B cell (primary cell): ENCODE data around the gene PRKCZ. TPM values are rescaled to one million over a fixed set of nuclear protein-coding genes. Genes with fewer than 3 reads are reported as not detected.

Experiments used
- ATAC-seq: fragments of 200-7000 bp; cut with Tn5 transposase; one replicate; pipeline ENCODE4 v1.10.0; 2021; ENCODE audit warnings: low read depth, mild to moderate bottlenecking, moderate number of reproducible peaks, moderate library complexity
- CTCF ChIA-PET: fragments of 350-600 bp; sonication (Branson Sonifier 250); formaldehyde crosslinking; loops from one replicate; lab custom pipeline; 2021; ENCODE audit warnings: antibody characterized with exemption, inconsistent platforms; lab: Charles Lee
- POLR2A ChIA-PET: fragments of 350-600 bp; sonication (Branson Sonifier 250); formaldehyde crosslinking; loops from one replicate; lab custom pipeline; 2021; ENCODE audit warnings: antibody characterized with exemption; lab: Charles Lee
- DNase-seq: peaks from one replicate; pipeline ENCODE4 v3.0.0; 2013
- H2AFZ ChIP-seq: 2 replicates; pipeline ENCODE4 v1.6.1; 2012; ENCODE audit warnings: mild to moderate bottlenecking, low read depth, low read length; ENCODE audit not compliant: insufficient read depth, poor library complexity, severe bottlenecking
- H3K27ac ChIP-seq, 2 donors: 1 replicate in 1 of 2; 2 replicates in 1 of 2; pipeline ENCODE4 v1.5.1; 2012 to 2013; ENCODE audit warnings: low read length in 2 of 2, mild to moderate bottlenecking in 2 of 2, moderate library complexity in 1 of 2
- H3K27me3 ChIP-seq, 4 experiments: fragments of 200-600 bp in 1 of 4; sonication (generic) in 1 of 4; replicated peaks in 1 of 4; 1 replicate in 2 of 4; 2 replicates in 2 of 4; pipeline versions ENCODE4 v1.6.1 to v1.7.0; 2013 to 2016; ENCODE audit warnings: low read length in 3 of 4, mild to moderate bottlenecking in 2 of 4, mixed read lengths in 1 of 4, moderate library complexity in 1 of 4; ENCODE audit not compliant: insufficient read depth in 4 of 4, control insufficient read depth in 3 of 4; ENCODE audit errors: control extremely low read depth in 1 of 4
- H3K36me3 ChIP-seq, 2 experiments: replicated peaks in 1 of 2; 1 replicate in 1 of 2; 2 replicates in 1 of 2; pipeline versions ENCODE4 v1.6.1 to v1.7.1; 2013; ENCODE audit warnings: low read length in 1 of 2; ENCODE audit not compliant: insufficient read depth in 2 of 2, control insufficient read depth in 1 of 2; ENCODE audit errors: control extremely low read depth in 1 of 2, extremely low read depth in 1 of 2
- H3K4me1 ChIP-seq, 2 donors: fragments of 200-600 bp in 1 of 2; sonication (generic) in 1 of 2; 1 replicate in 1 of 2; 2 replicates in 1 of 2; pipeline versions ENCODE4 v1.5.1 to v1.6.1; 2013 to 2017; ENCODE audit warnings: low read length in 2 of 2; ENCODE audit not compliant: control insufficient read depth in 2 of 2, insufficient read depth in 2 of 2
- H3K4me2 ChIP-seq: replicated peaks from 2 replicates; pipeline ENCODE3; 2012; ENCODE audit warnings: mild to moderate bottlenecking, low read depth, low read length; ENCODE audit not compliant: poor library complexity, severe bottlenecking
- H3K4me3 ChIP-seq, 5 experiments: fragments of 200-600 bp in 1 of 5; sonication (generic) in 1 of 5; 1 replicate in 3 of 5; 2 replicates in 2 of 5; pipeline versions ENCODE4 v1.5.1 to v1.7.0; 2011 to 2016; ENCODE audit warnings: low read length in 4 of 5, mild to moderate bottlenecking in 4 of 5, low read depth in 2 of 5, control low read depth in 1 of 5, moderate library complexity in 1 of 5; ENCODE audit not compliant: insufficient read depth in 1 of 5; ENCODE audit errors: control extremely low read depth in 1 of 5, extremely low read depth in 1 of 5
- H3K79me2 ChIP-seq: fragments of 200-600 bp; sonication (generic); one replicate; pipeline ENCODE4 v1.6.0; 2016; ENCODE audit warnings: low read length; ENCODE audit not compliant: control insufficient read depth, insufficient read depth
- H3K9ac ChIP-seq: fragments of 200-600 bp; sonication (generic); 2 replicates; pipeline ENCODE4 v1.6.1; 2017; ENCODE audit warnings: mild to moderate bottlenecking, low read length, moderate library complexity
- H3K9me3 ChIP-seq, 3 donors: one replicate each; pipeline versions ENCODE4 v1.6.1 to v1.7.1; 2013; ENCODE audit warnings: low read length in 2 of 3; ENCODE audit not compliant: control insufficient read depth in 2 of 3, insufficient read depth in 1 of 3; ENCODE audit errors: control extremely low read depth in 1 of 3
- H4K20me1 ChIP-seq: 2 replicates; pipeline ENCODE4 v1.6.0; 2012; ENCODE audit warnings: mild to moderate bottlenecking, low read length; ENCODE audit not compliant: insufficient read depth, control insufficient read depth, poor library complexity, severe bottlenecking
- H3K27ac Mint-ChIP-seq: one replicate; pipeline ENCODE4 v1.8.0; 2021; ENCODE audit warnings: mixed read lengths
- H3K27me3 Mint-ChIP-seq: one replicate; pipeline ENCODE4 v1.8.0; 2021; ENCODE audit warnings: mixed read lengths
- H3K4me1 Mint-ChIP-seq: one replicate; pipeline ENCODE4 v1.8.0; 2021; ENCODE audit warnings: mixed read lengths
- H3K4me3 Mint-ChIP-seq: one replicate; pipeline ENCODE4 v1.8.0; 2021; ENCODE audit warnings: mixed read lengths
- H3K9me3 Mint-ChIP-seq: one replicate; pipeline ENCODE4 v1.8.0; 2022; ENCODE audit warnings: mixed read lengths; ENCODE audit not compliant: insufficient read depth
- EZH2 ChIP-seq: IDR thresholded peaks from 2 replicates; pipeline ENCODE4 v1.6.1; 2012; ENCODE audit warnings: borderline replicate concordance, low read depth, mild to moderate bottlenecking, moderate library complexity, low read length; ENCODE audit not compliant: insufficient read depth, poor library complexity, severe bottlenecking
- WGBS: methylation state at CpG from one replicate; pipeline ENCODE4 v1.1.5; 2013; ENCODE audit warnings: missing lambda C conversion rate; ENCODE audit not compliant: insufficient coverage; 5-methylcytosine and 5-hydroxymethylcytosine counted together
- intact Hi-C: fragments of 100-400 bp; cut with micrococcal nuclease; formaldehyde crosslinking; loops from one replicate; pipeline ENCODE4 v1.10.0; 2022
- polyA plus RNA-seq: library from polyadenylated mRNA; depleted of rRNA; stranded (reverse); fragments of >200 nt; gene quantifications from 2 replicates; pipeline ENCODE4 v1.2.3, GENCODE V29; 2012
- total RNA-seq, 2 donors: library from RNA; stranded (reverse); fragments of 120-200 nt in 1 of 2; gene quantifications; 1 replicate in 1 of 2; 2 replicates in 1 of 2; pipeline versions ENCODE4 v1.2.3 to v1.2.4, GENCODE V29; 2013 to 2022
- TF ChIP-seq, protein P1 (sequence below): fragments of 200-600 bp; IDR thresholded peaks from one replicate; pipeline ENCODE4 v1.8.0; 2022; ENCODE audit warnings: antibody characterized with exemption, mild to moderate bottlenecking

Gene PRKCZ
- total and polyA plus RNA-seq, 2 donors (not counting 1 experiment from before 2014, with no cell fraction given): 17.9 to 53.2 TPM

DNA sequence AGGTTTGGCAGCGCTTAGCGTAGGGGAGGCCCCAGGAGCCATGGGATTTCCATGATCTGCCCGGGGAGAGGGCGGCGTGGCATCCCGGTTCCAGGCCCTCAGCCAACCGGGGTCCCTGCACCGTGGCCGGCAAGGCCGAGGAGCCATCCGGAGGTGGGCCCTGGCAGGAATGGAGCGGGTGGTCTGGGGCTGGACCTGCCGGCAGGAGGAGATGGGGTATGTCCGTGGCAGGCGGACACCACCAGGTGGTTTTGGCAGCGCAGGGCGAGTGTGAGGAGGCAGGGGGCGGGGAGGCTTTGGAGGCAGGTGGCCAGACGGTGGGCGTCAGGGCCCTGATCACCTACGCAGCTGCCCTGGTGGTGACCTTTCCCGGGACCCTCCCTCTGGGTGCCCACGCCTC lies 10.3 kb downstream of the PRKCZ start:
- no peak for ATAC-seq
- 98% methylated on average over 23 of the region's 23 CpGs for WGBS
- intact Hi-C loops: no loop called here
- ChIA-PET POLR2A (no interaction called here), CTCF (no interaction called here)
- H3K4me3 Mint-ChIP-seq: no peak overlapping the region
- DNase-seq: no peak
- Histone ChIP-seq H3K79me2 (no peaks in the 10 kb centered on the region), H3K4me2 (no peak overlapping the region), H3K9ac (no peak overlapping the region), H3K36me3 (peaks cover 0 to 30% of the 10 kb centered on the region in 2 experiments), H3K27ac (no peak overlapping the region), H2AFZ (no peak overlapping the region), H3K4me1 (no peaks in the 10 kb centered on the region), H3K9me3 (peaks cover 1 to 3% (median 3%) of the 10 kb centered on the region in 3 donors), H3K4me3 (no peak overlapping the region), H3K27me3 (no peaks in the 10 kb centered on the region), H4K20me1 (no peaks in the 10 kb centered on the region)
- H3K27ac Mint-ChIP-seq: no peak overlapping the region
- no peak for TF ChIP-seq EZH2
- TF ChIP-seq, protein P1, sequence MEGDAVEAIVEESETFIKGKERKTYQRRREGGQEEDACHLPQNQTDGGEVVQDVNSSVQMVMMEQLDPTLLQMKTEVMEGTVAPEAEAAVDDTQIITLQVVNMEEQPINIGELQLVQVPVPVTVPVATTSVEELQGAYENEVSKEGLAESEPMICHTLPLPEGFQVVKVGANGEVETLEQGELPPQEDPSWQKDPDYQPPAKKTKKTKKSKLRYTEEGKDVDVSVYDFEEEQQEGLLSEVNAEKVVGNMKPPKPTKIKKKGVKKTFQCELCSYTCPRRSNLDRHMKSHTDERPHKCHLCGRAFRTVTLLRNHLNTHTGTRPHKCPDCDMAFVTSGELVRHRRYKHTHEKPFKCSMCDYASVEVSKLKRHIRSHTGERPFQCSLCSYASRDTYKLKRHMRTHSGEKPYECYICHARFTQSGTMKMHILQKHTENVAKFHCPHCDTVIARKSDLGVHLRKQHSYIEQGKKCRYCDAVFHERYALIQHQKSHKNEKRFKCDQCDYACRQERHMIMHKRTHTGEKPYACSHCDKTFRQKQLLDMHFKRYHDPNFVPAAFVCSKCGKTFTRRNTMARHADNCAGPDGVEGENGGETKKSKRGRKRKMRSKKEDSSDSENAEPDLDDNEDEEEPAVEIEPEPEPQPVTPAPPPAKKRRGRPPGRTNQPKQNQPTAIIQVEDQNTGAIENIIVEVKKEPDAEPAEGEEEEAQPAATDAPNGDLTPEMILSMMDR: no peak
- H3K9me3 Mint-ChIP-seq: no peaks in the 10 kb centered on the region
- H3K4me1 Mint-ChIP-seq: no peaks in the 10 kb centered on the region
- H3K27me3 Mint-ChIP-seq: no peaks in the 10 kb centered on the region

DNA sequence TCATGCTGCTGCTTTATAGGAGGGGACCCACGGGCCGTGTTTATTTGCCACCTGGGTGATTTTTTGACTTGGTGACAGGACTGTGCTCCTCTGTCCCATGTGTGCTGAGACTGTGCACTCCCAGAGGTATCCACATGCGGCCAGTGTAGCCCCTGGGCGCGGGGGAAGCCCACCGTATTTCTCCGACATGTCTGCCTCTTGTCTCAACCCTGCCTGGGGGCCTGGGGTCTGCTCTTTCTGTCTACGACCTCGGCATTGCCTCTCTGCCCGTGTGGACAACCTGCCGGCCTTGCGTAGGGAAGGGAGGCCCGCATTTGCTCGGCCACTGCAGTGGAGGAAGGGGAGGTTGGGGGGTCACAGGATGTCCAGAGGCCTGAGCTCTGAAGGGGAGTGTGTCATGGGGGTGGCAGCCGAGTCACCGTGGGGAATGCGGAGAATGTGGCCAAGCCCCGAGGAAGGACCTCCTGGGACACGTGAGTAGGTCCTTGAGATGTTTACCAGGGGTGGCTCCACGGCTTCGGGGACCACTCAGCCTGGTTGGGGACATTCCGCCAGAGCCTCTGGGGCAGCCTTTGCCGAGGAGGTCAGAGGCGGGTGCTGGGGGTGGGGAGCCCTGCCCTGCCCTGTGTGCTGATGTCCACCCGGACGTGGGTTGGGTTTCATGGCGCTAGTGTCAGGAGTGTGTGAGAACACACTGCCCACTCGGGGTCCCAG lies 11.0 kb downstream of the PRKCZ start:
- H2AFZ ChIP-seq: no peak overlapping the region
- no peak for DNase-seq
- peaks cover 0 to 24% of the 10 kb centered on the region in 2 experiments for H3K36me3 ChIP-seq
- no peak overlapping the region for H3K27ac Mint-ChIP-seq
- H3K27me3 Mint-ChIP-seq: no peaks in the 10 kb centered on the region
- no peaks in the 10 kb centered on the region for H3K4me1 Mint-ChIP-seq
- TF ChIP-seq, protein P1: no peak
- no peak for TF ChIP-seq EZH2
- H3K4me3 Mint-ChIP-seq: no peak overlapping the region
- CTCF ChIA-PET: no interaction called here
- no peaks in the 10 kb centered on the region for H3K27me3 ChIP-seq
- H3K9me3 ChIP-seq: peaks cover 1 to 3% (median 3%) of the 10 kb centered on the region in 3 donors
- no peak overlapping the region for H3K4me2 ChIP-seq
- H3K9me3 Mint-ChIP-seq: no peaks in the 10 kb centered on the region
- no peaks in the 10 kb centered on the region for H3K4me1 ChIP-seq
- no peak overlapping the region for H3K4me3 ChIP-seq
- WGBS: 96% methylated on average over 28 of the region's 28 CpGs
- no peak overlapping the region for H3K27ac ChIP-seq
- POLR2A ChIA-PET: no interaction called here
- no peak for ATAC-seq
- H3K79me2 ChIP-seq: peaks cover 4% of the 10 kb centered on the region
- intact Hi-C loops: no loop called here
- peaks cover 4% of the 10 kb centered on the region for H4K20me1 ChIP-seq
- H3K9ac ChIP-seq: no peak overlapping the region
